ENCODE data around the gene TRPM3. TPM values are rescaled to one million over a fixed set of nuclear protein-coding genes. Genes with fewer than 3 reads are reported as not detected.

The TRPM3 gene
- total RNA-seq, 3 donors from 2014 or later (not counting 1 experiment from before 2014, with no cell fraction given) = not detected

DNA sequence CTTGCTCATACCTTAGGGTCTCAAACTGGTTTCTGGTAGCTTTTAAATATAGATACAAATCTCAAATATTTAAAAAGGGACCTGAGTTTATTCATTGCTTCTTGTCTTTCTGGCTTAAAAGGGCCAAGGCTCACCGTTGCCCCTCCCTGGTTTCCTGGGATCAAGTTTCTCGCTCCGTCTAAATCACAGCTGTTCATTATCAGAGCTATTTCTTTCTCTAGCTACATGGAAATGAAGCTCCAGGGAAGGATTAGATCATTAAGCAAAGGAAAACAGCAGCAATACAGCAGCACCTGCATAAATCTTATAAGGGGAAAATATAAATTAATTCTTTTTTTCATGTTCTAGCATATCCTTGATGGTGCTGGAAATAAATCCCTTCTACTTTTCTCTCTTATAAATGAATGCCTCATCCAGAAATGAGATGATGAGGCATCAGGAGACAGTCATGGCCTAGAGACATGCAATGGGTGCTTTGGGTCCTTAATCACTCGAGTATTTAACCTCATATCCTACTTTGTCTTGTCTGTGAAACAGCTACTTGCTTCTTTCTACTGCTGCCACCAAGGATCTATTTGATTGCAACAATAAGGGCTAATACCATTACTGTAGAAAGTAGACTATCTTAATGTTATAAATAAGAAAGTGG, 320.1 kb downstream of the TRPM3 start:
- 62% methylated on average over 4 of the region's 4 CpGs for WGBS (ENCODE audit: insufficient coverage)
- Mint-ChIP-seq H3K9me3 (peaks cover 0 to 2% of the 10 kb centered on the region in 2 donors), H3K36me3 (no peaks in the 10 kb centered on the region), H3K27ac (no peak overlapping the region), H3K27me3 (ENCODE audit: low read depth in 2 of 2) (peaks cover 3 to 8% of the 10 kb centered on the region in 2 donors), H3K4me1 (no peaks in the 10 kb centered on the region), H3K4me3 (no peak overlapping the region)
- Histone ChIP-seq H3K36me3 (ENCODE audit: control insufficient read depth, insufficient read depth, low read length) (no peaks in the 10 kb centered on the region), H3K4me3 (ENCODE audit: low read length) (no peak overlapping the region), H3K27ac (ENCODE audit: low read length) (no peak overlapping the region), H3K9me3 (ENCODE audit: control insufficient read depth, insufficient read depth, low read length) (no peaks in the 10 kb centered on the region), H3K27me3 (ENCODE audit: control insufficient read depth, insufficient read depth, low read length) (peaks cover 2% of the 10 kb centered on the region), H3K4me1 (ENCODE audit: control insufficient read depth, insufficient read depth, low read length) (no peaks in the 10 kb centered on the region)
- TF ChIP-seq, protein P1, sequence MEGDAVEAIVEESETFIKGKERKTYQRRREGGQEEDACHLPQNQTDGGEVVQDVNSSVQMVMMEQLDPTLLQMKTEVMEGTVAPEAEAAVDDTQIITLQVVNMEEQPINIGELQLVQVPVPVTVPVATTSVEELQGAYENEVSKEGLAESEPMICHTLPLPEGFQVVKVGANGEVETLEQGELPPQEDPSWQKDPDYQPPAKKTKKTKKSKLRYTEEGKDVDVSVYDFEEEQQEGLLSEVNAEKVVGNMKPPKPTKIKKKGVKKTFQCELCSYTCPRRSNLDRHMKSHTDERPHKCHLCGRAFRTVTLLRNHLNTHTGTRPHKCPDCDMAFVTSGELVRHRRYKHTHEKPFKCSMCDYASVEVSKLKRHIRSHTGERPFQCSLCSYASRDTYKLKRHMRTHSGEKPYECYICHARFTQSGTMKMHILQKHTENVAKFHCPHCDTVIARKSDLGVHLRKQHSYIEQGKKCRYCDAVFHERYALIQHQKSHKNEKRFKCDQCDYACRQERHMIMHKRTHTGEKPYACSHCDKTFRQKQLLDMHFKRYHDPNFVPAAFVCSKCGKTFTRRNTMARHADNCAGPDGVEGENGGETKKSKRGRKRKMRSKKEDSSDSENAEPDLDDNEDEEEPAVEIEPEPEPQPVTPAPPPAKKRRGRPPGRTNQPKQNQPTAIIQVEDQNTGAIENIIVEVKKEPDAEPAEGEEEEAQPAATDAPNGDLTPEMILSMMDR (IDR thresholded peaks at IDR 0.05) = no peak
- intact Hi-C loops (cut with micrococcal nuclease) = no loop called here
- ATAC-seq (no peak), DNase-seq (no peak)

DNA sequence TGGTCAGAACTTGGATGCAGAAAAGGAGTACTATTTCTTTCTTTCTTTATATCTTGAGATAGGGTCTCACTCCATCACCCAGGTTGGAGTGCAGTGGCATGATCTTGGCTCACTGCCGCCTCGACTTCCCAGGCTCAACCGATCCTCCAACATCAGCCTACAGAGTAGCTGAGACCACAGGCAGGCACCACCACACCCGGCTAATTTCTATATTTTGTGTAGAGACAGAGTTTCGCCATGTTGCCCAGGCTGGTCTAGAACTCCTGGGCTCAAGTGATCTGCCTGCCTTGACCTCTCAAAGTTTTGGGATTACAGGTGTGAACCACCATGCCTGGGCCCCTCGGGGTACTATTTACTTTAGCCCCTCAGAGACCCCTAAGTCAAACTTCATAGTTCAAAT, 323.4 kb downstream of the TRPM3 start:
- H3K4me3 Mint-ChIP-seq = no peak overlapping the region
- H3K27ac Mint-ChIP-seq = no peak overlapping the region
- peaks cover 0 to 2% of the 10 kb centered on the region in 2 donors for H3K9me3 Mint-ChIP-seq
- DNase-seq = no peak
- H3K4me1 Mint-ChIP-seq = no peaks in the 10 kb centered on the region
- Histone ChIP-seq H3K27ac (ENCODE audit: low read length) (no peak overlapping the region), H3K36me3 (ENCODE audit: control insufficient read depth, insufficient read depth, low read length) (no peaks in the 10 kb centered on the region), H3K4me1 (ENCODE audit: control insufficient read depth, insufficient read depth, low read length) (no peaks in the 10 kb centered on the region), H3K4me3 (ENCODE audit: low read length) (no peak overlapping the region), H3K9me3 (ENCODE audit: control insufficient read depth, insufficient read depth, low read length) (no peaks in the 10 kb centered on the region), H3K27me3 (ENCODE audit: control insufficient read depth, insufficient read depth, low read length) (peaks cover 2% of the 10 kb centered on the region)
- no peaks in the 10 kb centered on the region for H3K36me3 Mint-ChIP-seq
- peaks cover 0 to 8% of the 10 kb centered on the region in 2 donors for H3K27me3 Mint-ChIP-seq (ENCODE audit: low read depth in 2 of 2)
- WGBS (ENCODE audit: insufficient coverage) = 87% methylated on average over 6 of the region's 6 CpGs
- TF ChIP-seq, protein P1 (IDR thresholded peaks at IDR 0.05) = no peak
- intact Hi-C loops (cut with micrococcal nuclease) = no loop called here
- ATAC-seq = no peak

DNA sequence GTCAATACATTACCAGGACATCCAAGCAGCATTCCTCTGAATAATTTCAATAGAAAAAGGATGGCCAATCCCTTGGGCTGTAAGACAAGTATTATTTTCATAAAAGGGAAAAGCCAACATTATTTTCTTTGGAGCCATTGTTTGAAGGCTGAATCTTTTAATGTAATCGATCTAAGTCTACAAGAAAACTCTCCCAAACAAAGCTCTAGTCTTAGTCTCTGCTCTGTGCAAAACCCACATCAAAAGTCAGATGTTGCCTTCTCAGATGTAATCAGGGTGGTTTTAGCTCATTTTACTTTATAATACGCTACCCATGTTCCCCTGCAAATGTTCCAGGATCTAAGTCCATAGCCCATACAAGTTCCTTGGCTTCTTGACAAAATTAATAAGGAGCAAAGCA, 325.6 kb downstream of the TRPM3 start:
- ATAC-seq (no peak), DNase-seq (no peak)
- peaks cover 0 to 8% of the 10 kb centered on the region in 2 donors for H3K27me3 Mint-ChIP-seq (ENCODE audit: low read depth in 2 of 2)
- Histone ChIP-seq H3K27me3 (ENCODE audit: control insufficient read depth, insufficient read depth, low read length) (no peaks in the 10 kb centered on the region), H3K36me3 (ENCODE audit: control insufficient read depth, insufficient read depth, low read length) (no peaks in the 10 kb centered on the region), H3K9me3 (ENCODE audit: control insufficient read depth, insufficient read depth, low read length) (no peaks in the 10 kb centered on the region), H3K4me1 (ENCODE audit: control insufficient read depth, insufficient read depth, low read length) (no peaks in the 10 kb centered on the region), H3K4me3 (ENCODE audit: low read length) (no peak overlapping the region), H3K27ac (ENCODE audit: low read length) (no peak overlapping the region)
- H3K36me3 Mint-ChIP-seq = no peaks in the 10 kb centered on the region
- H3K4me3 Mint-ChIP-seq = no peak overlapping the region
- H3K9me3 Mint-ChIP-seq = peaks cover 0 to 2% of the 10 kb centered on the region in 2 donors
- H3K27ac Mint-ChIP-seq = no peak overlapping the region
- WGBS (ENCODE audit: insufficient coverage) = 63% methylated on average over 1 of the region's 2 CpGs
- TF ChIP-seq, protein P1 (IDR thresholded peaks at IDR 0.05) = no peak
- no peaks in the 10 kb centered on the region for H3K4me1 Mint-ChIP-seq
- intact Hi-C loops (cut with micrococcal nuclease) = no loop called here

DNA sequence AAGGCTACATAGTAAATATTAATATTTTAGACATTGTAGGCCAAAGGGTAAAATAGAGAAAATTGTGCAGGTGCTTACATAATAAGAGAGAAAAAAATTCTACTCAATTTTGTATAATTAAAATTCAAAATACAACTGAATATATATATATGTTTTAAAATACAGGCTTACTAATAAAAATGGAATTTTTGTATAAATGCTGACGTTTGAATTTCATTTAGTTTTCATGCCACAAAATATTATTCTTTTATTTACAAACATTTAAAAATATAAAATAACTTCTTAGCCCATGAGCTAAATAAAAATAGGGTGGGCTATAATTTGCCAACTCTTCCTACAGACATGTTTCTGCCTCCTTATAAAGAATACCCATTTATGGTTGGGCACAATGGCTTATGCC, 328.6 kb downstream of the TRPM3 start:
- ATAC-seq (no peak), DNase-seq (no peak)
- H3K27me3 ChIP-seq (ENCODE audit: control insufficient read depth, insufficient read depth, low read length) = no peaks in the 10 kb centered on the region
- H3K27ac ChIP-seq (ENCODE audit: low read length) = no peak overlapping the region
- intact Hi-C loops (cut with micrococcal nuclease) = no loop called here
- peaks cover 0 to 2% of the 10 kb centered on the region in 2 donors for H3K9me3 Mint-ChIP-seq
- no peaks in the 10 kb centered on the region for H3K36me3 Mint-ChIP-seq
- H3K4me1 Mint-ChIP-seq = no peaks in the 10 kb centered on the region
- no peaks in the 10 kb centered on the region for H3K36me3 ChIP-seq (ENCODE audit: control insufficient read depth, insufficient read depth, low read length)
- TF ChIP-seq, protein P1 (IDR thresholded peaks at IDR 0.05) = no peak
- no peaks in the 10 kb centered on the region for H3K9me3 ChIP-seq (ENCODE audit: control insufficient read depth, insufficient read depth, low read length)
- H3K4me3 Mint-ChIP-seq = no peak overlapping the region
- H3K27ac Mint-ChIP-seq = no peak overlapping the region
- H3K27me3 Mint-ChIP-seq (ENCODE audit: low read depth in 2 of 2) = peaks cover 0 to 7% of the 10 kb centered on the region in 2 donors
- H3K4me3 ChIP-seq (ENCODE audit: low read length) = no peak overlapping the region
- WGBS (ENCODE audit: insufficient coverage) = no CpG with 5 or more reads among the region's 1 CpG
- no peaks in the 10 kb centered on the region for H3K4me1 ChIP-seq (ENCODE audit: control insufficient read depth, insufficient read depth, low read length)
